Neuronal stem cell (in vitro differentiated cells): ENCODE data around the gene SMAD3.

Experiments used
- DNase-seq: peaks from one replicate; pipeline ENCODE4 v3.0.0-alpha.2; 2013; ENCODE audit warnings: low spot score
- H2AFZ ChIP-seq: one replicate; pipeline ENCODE4 v1.6.1; 2013; ENCODE audit warnings: mild to moderate bottlenecking, low read length, inconsistent platforms
- H2AK5ac ChIP-seq: 2 replicates; pipeline ENCODE4 v1.6.1; 2013; ENCODE audit warnings: low read depth, mild to moderate bottlenecking, inconsistent platforms, low read length, moderate library complexity, mixed read lengths
- H2BK120ac ChIP-seq: 2 replicates; pipeline ENCODE4 v1.6.1; 2013; ENCODE audit warnings: low read depth, mild to moderate bottlenecking, inconsistent platforms, low read length, moderate library complexity, mixed read lengths
- H2BK12ac ChIP-seq: one replicate; pipeline ENCODE4 v1.6.1; 2013; ENCODE audit warnings: low read length, inconsistent platforms
- H2BK15ac ChIP-seq: 2 replicates; pipeline ENCODE4 v1.6.1; 2013; ENCODE audit warnings: mild to moderate bottlenecking, low read length, inconsistent platforms, mixed read lengths
- H2BK5ac ChIP-seq: one replicate; pipeline ENCODE4 v1.6.1; 2013; ENCODE audit warnings: inconsistent platforms, mild to moderate bottlenecking, low read length, moderate library complexity
- H3K14ac ChIP-seq: one replicate; pipeline ENCODE4 v1.6.1; 2013; ENCODE audit warnings: low read length, inconsistent platforms
- H3K18ac ChIP-seq: 2 replicates; pipeline ENCODE4 v1.6.1; 2013; ENCODE audit warnings: low read length, inconsistent platforms
- H3K23ac ChIP-seq: 2 replicates; pipeline ENCODE4 v1.6.1; 2013; ENCODE audit warnings: low read depth, mild to moderate bottlenecking, mixed read lengths, low read length, inconsistent platforms; ENCODE audit not compliant: poor library complexity
- H3K27ac ChIP-seq: replicated peaks from 3 replicates; pipeline ENCODE4 v1.5.1; 2013; ENCODE audit warnings: low read length, inconsistent platforms
- H3K27me3 ChIP-seq, 3 experiments: 2 replicates each; pipeline ENCODE4 v1.6.1; 2013; ENCODE audit warnings: low read length in 3 of 3, mild to moderate bottlenecking in 2 of 3, inconsistent platforms in 1 of 3, low read depth in 1 of 3, mixed read lengths in 1 of 3, moderate library complexity in 1 of 3; ENCODE audit not compliant: control insufficient read depth in 3 of 3, insufficient read depth in 3 of 3
- H3K36me3 ChIP-seq, 2 donors: replicated peaks in 1 of 2; 2 replicates each; pipeline ENCODE4 v1.6.1; 2013; ENCODE audit warnings: low read length in 2 of 2; ENCODE audit not compliant: control insufficient read depth in 2 of 2, insufficient read depth in 2 of 2
- H3K4ac ChIP-seq: 2 replicates; pipeline ENCODE4 v1.6.1; 2013; ENCODE audit warnings: inconsistent platforms, mild to moderate bottlenecking, low read length, moderate library complexity
- H3K4me1 ChIP-seq, 2 donors: 1 replicate in 1 of 2; 2 replicates in 1 of 2; pipeline ENCODE4 v1.6.1; 2013; ENCODE audit warnings: low read length in 2 of 2, low read depth in 1 of 2; ENCODE audit not compliant: control insufficient read depth in 2 of 2, insufficient read depth in 1 of 2
- H3K4me2 ChIP-seq: one replicate; pipeline ENCODE4 v1.6.1; 2013; ENCODE audit warnings: mild to moderate bottlenecking, low read length, inconsistent platforms; ENCODE audit not compliant: insufficient read depth, poor library complexity, severe bottlenecking
- H3K4me3 ChIP-seq, 2 donors: 2 replicates each; pipeline ENCODE4 v1.5.1; 2013; ENCODE audit warnings: low read length in 2 of 2, mild to moderate bottlenecking in 2 of 2, inconsistent platforms in 1 of 2, moderate library complexity in 1 of 2
- H3K79me1 ChIP-seq: one replicate; pipeline ENCODE4 v1.6.1; 2013; ENCODE audit warnings: low read depth, mild to moderate bottlenecking, inconsistent platforms, low read length, moderate library complexity
- H3K9ac ChIP-seq: one replicate; pipeline ENCODE4 v1.6.1; 2013; ENCODE audit warnings: mild to moderate bottlenecking, low read depth, low read length, inconsistent platforms; ENCODE audit not compliant: poor library complexity
- H3K9me3 ChIP-seq, 2 donors: replicated peaks in 1 of 2; 2 replicates each; pipeline versions ENCODE3 to v1.6.1; 2013; ENCODE audit warnings: low read length in 2 of 2, mild to moderate bottlenecking in 2 of 2, inconsistent platforms in 1 of 2, low read depth in 1 of 2, mixed read lengths in 1 of 2, moderate library complexity in 1 of 2; ENCODE audit not compliant: control insufficient read depth in 2 of 2, insufficient read depth in 1 of 2
- H4K8ac ChIP-seq: one replicate; pipeline ENCODE4 v1.6.1; 2013; ENCODE audit warnings: low read depth, mild to moderate bottlenecking, inconsistent platforms, low read length, moderate library complexity
- H4K91ac ChIP-seq: one replicate; pipeline ENCODE4 v1.6.1; 2013; ENCODE audit warnings: low read length, low read depth, mild to moderate bottlenecking, inconsistent platforms; ENCODE audit not compliant: poor library complexity
- WGBS, 2 donors: extraction: QIAGEN DNeasy Blood & Tissue Kit; methylation state at CpG; one replicate each; pipeline ENCODE4 v1.1.7; 2013; ENCODE audit warnings: missing lambda C conversion rate in 2 of 2, mixed read lengths in 1 of 2; ENCODE audit not compliant: insufficient read length in 2 of 2, insufficient replicate concordance in 1 of 2; ENCODE audit errors: extremely low coverage in 2 of 2; 5-methylcytosine and 5-hydroxymethylcytosine counted together

SMAD3 gene

GRCh38 chr15:67130166-67130565, 64.8 kb downstream of the SMAD3 start:
- Histone ChIP-seq H3K23ac (no peak overlapping the region), H3K4me2 (no peak overlapping the region), H2BK5ac (no peak overlapping the region), H2AFZ (no peak overlapping the region), H3K18ac (no peak overlapping the region), H3K9me3 (no peaks in the 10 kb centered on the region), H3K4ac (no peak overlapping the region), H3K79me1 (peaks cover 1% of the 10 kb centered on the region), H3K27ac (no peak overlapping the region), H3K14ac (no peak overlapping the region), H3K27me3 (no peaks in the 10 kb centered on the region), H2AK5ac (no peak overlapping the region), H2BK12ac (no peak overlapping the region), H3K9ac (no peak overlapping the region), H2BK15ac (no peak overlapping the region), H3K4me1 (peaks cover 19 to 35% of the 10 kb centered on the region in 2 donors), H3K36me3 (peaks cover 4 to 40% of the 10 kb centered on the region in 2 donors), H4K91ac (no peak overlapping the region), H3K4me3 (no peak overlapping the region), H4K8ac (no peak overlapping the region), H2BK120ac (no peak overlapping the region)
- DNase-seq, result no peak
- no CpG with 5 or more reads among the region's 12 CpGs for WGBS, 2 donors

GRCh38 chr15:67130673-67131601, 65.5 kb downstream of the SMAD3 start:
- Histone ChIP-seq H3K79me1 (peaks cover 1% of the 10 kb centered on the region), H3K27me3 (no peaks in the 10 kb centered on the region), H4K91ac (no peak overlapping the region), H3K9me3 (no peaks in the 10 kb centered on the region), H3K36me3 (peaks cover 4 to 40% of the 10 kb centered on the region in 2 donors), H2BK15ac (no peak overlapping the region), H4K8ac (no peak overlapping the region), H3K23ac (no peak overlapping the region), H2BK120ac (no peak overlapping the region), H3K14ac (no peak overlapping the region), H2BK12ac (no peak overlapping the region), H3K4me3 (no peak overlapping the region), H2BK5ac (no peak overlapping the region), H2AK5ac (no peak overlapping the region), H3K4me2 (no peak overlapping the region), H3K9ac (no peak overlapping the region), H3K4me1 (peaks cover 17 to 32% of the 10 kb centered on the region in 2 donors), H3K18ac (no peak overlapping the region), H3K27ac (no peak overlapping the region), H3K4ac (no peak overlapping the region), H2AFZ (no peak overlapping the region)
- WGBS, 2 donors, result no CpG with 5 or more reads among the region's 15 CpGs
- DNase-seq, result no peak

- Histone ChIP-seq H4K8ac (no peak overlapping the region), H3K27ac (no peak overlapping the region), H2BK15ac (no peak overlapping the region), H3K4me3 (no peak overlapping the region), H3K4me1 (peaks cover 19 to 31% of the 10 kb centered on the region in 2 donors), H3K18ac (no peak overlapping the region), H2AK5ac (no peak overlapping the region), H3K4me2 (no peak overlapping the region), H3K14ac (no peak overlapping the region), H3K27me3 (no peaks in the 10 kb centered on the region), H3K9me3 (no peaks in the 10 kb centered on the region), H2BK5ac (no peak overlapping the region), H2BK12ac (no peak overlapping the region), H3K36me3 (peaks cover 3 to 30% of the 10 kb centered on the region in 2 donors), H3K79me1 (peaks cover 1% of the 10 kb centered on the region), H3K4ac (no peak overlapping the region), H3K23ac (no peak overlapping the region), H4K91ac (no peak overlapping the region), H3K9ac (no peak overlapping the region), H2AFZ (no peak overlapping the region), H2BK120ac (no peak overlapping the region)
- no CpG with 5 or more reads among the region's 3 CpGs for WGBS, 2 donors
- DNase-seq, result no peak
These were observed 66.9 kb downstream of the SMAD3 start for GRCh38 chr15:67132276-67132675.

GRCh38 chr15:67133026-67133425, 67.6 kb downstream of the SMAD3 start:
- Histone ChIP-seq H3K27ac (no peak overlapping the region), H2AK5ac (no peak overlapping the region), H2BK12ac (no peak overlapping the region), H3K9me3 (no peaks in the 10 kb centered on the region), H2BK15ac (no peak overlapping the region), H2AFZ (no peak overlapping the region), H3K18ac (no peak overlapping the region), H3K36me3 (peaks cover 0 to 22% of the 10 kb centered on the region in 2 donors), H3K4me3 (no peak overlapping the region), H3K4me2 (no peak overlapping the region), H2BK5ac (no peak overlapping the region), H3K27me3 (no peaks in the 10 kb centered on the region), H3K9ac (no peak overlapping the region), H3K4me1 (peaks cover 27 to 36% of the 10 kb centered on the region in 2 donors), H3K23ac (no peak overlapping the region), H4K91ac (no peak overlapping the region), H3K4ac (no peak overlapping the region), H3K79me1 (peaks cover 1% of the 10 kb centered on the region), H2BK120ac (no peak overlapping the region), H4K8ac (no peak overlapping the region), H3K14ac (no peak overlapping the region)
- WGBS, 2 donors, result no CpG with 5 or more reads among the region's 4 CpGs
- DNase-seq, result no peak
